Calu3 (cell line): ENCODE results near the gene ELAVL3. TPM values are rescaled to one million over a fixed set of nuclear protein-coding genes. Genes with fewer than 3 reads are reported as not detected.

Experiments
- BruUV-seq: library from RNA; stranded (reverse); fragments of 400-500 nt; replicated peaks from 2 replicates; lab custom pipeline; 2021; lab: Mats Ljungman, UMichigan
- CTCF ChIA-PET: fragments of 300-600 bp; sonication (Branson Sonifier 250); formaldehyde crosslinking; loops from one replicate; lab custom pipeline; 2022; ENCODE audit warnings: antibody characterized with exemption; lab: Charles Lee
- DNase-seq: peaks from one replicate; pipeline ENCODE4 v3.0.0; 2022
- H3K27ac Mint-ChIP-seq: one replicate; pipeline ENCODE4 v1.8.0; 2022; ENCODE audit warnings: mixed read lengths; ENCODE audit not compliant: unreplicated experiment
- H3K27me3 Mint-ChIP-seq: one replicate; pipeline ENCODE4 v1.8.0; 2022; ENCODE audit warnings: mixed read lengths; ENCODE audit not compliant: unreplicated experiment
- H3K36me3 Mint-ChIP-seq: one replicate; pipeline ENCODE4 v1.8.0; 2022; ENCODE audit warnings: mild to moderate bottlenecking, moderate library complexity, mixed read lengths; ENCODE audit not compliant: insufficient read depth, unreplicated experiment
- H3K4me1 Mint-ChIP-seq: one replicate; pipeline ENCODE4 v1.8.0; 2022; ENCODE audit warnings: mild to moderate bottlenecking, low read depth, mixed read lengths; ENCODE audit not compliant: unreplicated experiment
- H3K4me3 Mint-ChIP-seq: one replicate; pipeline ENCODE4 v1.8.0; 2022; ENCODE audit warnings: mild to moderate bottlenecking, low read depth, moderate library complexity, mixed read lengths; ENCODE audit not compliant: unreplicated experiment
- H3K9me3 Mint-ChIP-seq: one replicate; pipeline ENCODE4 v1.8.0; 2022; ENCODE audit warnings: low read depth, mixed read lengths; ENCODE audit not compliant: unreplicated experiment
- CTCF ChIP-seq: fragments of 200-600 bp; IDR thresholded peaks from one replicate; pipeline ENCODE4 v1.8.0; 2022; ENCODE audit warnings: antibody characterized with exemption; ENCODE audit not compliant: unreplicated experiment
- intact Hi-C: fragments of 100-400 bp; cut with micrococcal nuclease; formaldehyde crosslinking; loops from one replicate; pipeline ENCODE4 v1.10.0; 2022; ENCODE audit not compliant: unreplicated experiment
- total RNA-seq: library from RNA; stranded (reverse); gene quantifications from 2 replicates; pipeline ENCODE4 v1.2.3, GENCODE V29; 2022

The ELAVL3 gene
- total RNA-seq, 1 experiment from 2014 or later = not detected

GRCh38 chr19:11495885-11496284 lies 15.0 kb upstream of the ELAVL3 start:
- H3K27me3 Mint-ChIP-seq = no peaks in the 10 kb centered on the region
- no peak for DNase-seq
- intact Hi-C loops = no loop called here
- H3K9me3 Mint-ChIP-seq = no peaks in the 10 kb centered on the region
- no TSS peak for BruUV-seq
- H3K4me1 Mint-ChIP-seq = peaks cover 4% of the 10 kb centered on the region
- H3K36me3 Mint-ChIP-seq = peaks cover 8% of the 10 kb centered on the region
- no peak overlapping the region for H3K27ac Mint-ChIP-seq
- CTCF ChIA-PET = no interaction called here
- TF ChIP-seq CTCF = no peak
- no peak overlapping the region for H3K4me3 Mint-ChIP-seq

GRCh38 chr19:11495481-11495880 lies 14.6 kb upstream of the ELAVL3 start:
- Mint-ChIP-seq H3K27ac (no peak overlapping the region), H3K9me3 (no peaks in the 10 kb centered on the region), H3K4me3 (no peak overlapping the region), H3K27me3 (no peaks in the 10 kb centered on the region), H3K4me1 (peaks cover 8% of the 10 kb centered on the region), H3K36me3 (peaks cover 10% of the 10 kb centered on the region)
- no TSS peak for BruUV-seq
- CTCF ChIA-PET = no interaction called here
- no peak for DNase-seq
- intact Hi-C loops = no loop called here
- no peak for TF ChIP-seq CTCF

- intact Hi-C loops = no loop called here
- no peak overlapping the region for H3K27ac Mint-ChIP-seq
- no peaks in the 10 kb centered on the region for H3K9me3 Mint-ChIP-seq
- H3K27me3 Mint-ChIP-seq = no peaks in the 10 kb centered on the region
- peaks cover 6% of the 10 kb centered on the region for H3K36me3 Mint-ChIP-seq
- CTCF ChIA-PET = no interaction called here
- no peak for DNase-seq
- TF ChIP-seq CTCF = no peak
- no TSS peak for BruUV-seq
- peaks cover 9% of the 10 kb centered on the region for H3K4me1 Mint-ChIP-seq
- H3K4me3 Mint-ChIP-seq = no peak overlapping the region
Measured at GRCh38 chr19:11494634-11495285, 13.9 kb upstream of the ELAVL3 start.

GRCh38 chr19:11489378-11489777 lies 8.5 kb upstream of the ELAVL3 start:
- Mint-ChIP-seq H3K36me3 (peaks cover 12% of the 10 kb centered on the region), H3K27me3 (no peaks in the 10 kb centered on the region), H3K4me1 (peaks cover 9% of the 10 kb centered on the region), H3K9me3 (no peaks in the 10 kb centered on the region), H3K27ac (no peak overlapping the region), H3K4me3 (no peak overlapping the region)
- intact Hi-C loops = no loop called here
- BruUV-seq = no TSS peak
- no peak for DNase-seq
- TF ChIP-seq CTCF = no peak
- CTCF ChIA-PET = no interaction called here
